GM23338 (cell line): ENCODE results near the gene SLC6A12. TPM values are rescaled to one million over a fixed set of nuclear protein-coding genes. Genes with fewer than 3 reads are reported as not detected.

Source experiments
- ATAC-seq: fragments of 200-7000 bp; cut with Tn5 transposase; 3 replicates; pipeline ENCODE4 v1.9.1; 2020
- DNase-seq: peaks from one replicate; pipeline ENCODE4 v3.0.0-alpha.2; 2015; ENCODE audit warnings: low spot score
- H2AFZ ChIP-seq: fragments of 200-600 bp; sonication (generic); 2 replicates; pipeline ENCODE4 v1.8.0; 2016; ENCODE audit warnings: antibody characterized with exemption, mild to moderate bottlenecking, moderate library complexity
- H3F3A ChIP-seq: fragments of 200-600 bp; sonication (generic); replicated peaks from 2 replicates; pipeline ENCODE4 v1.8.0; 2017; ENCODE audit warnings: antibody characterized with exemption, mixed run types, low read depth
- H3K27ac ChIP-seq: fragments of 200-600 bp; sonication (generic); 2 replicates; pipeline ENCODE4 v1.6.1; 2016; ENCODE audit warnings: low read depth
- H3K27me3 ChIP-seq: fragments of 200-600 bp; sonication (generic); 2 replicates; pipeline ENCODE4 v1.8.0; 2016; ENCODE audit warnings: mild to moderate bottlenecking, mixed run types, moderate library complexity; ENCODE audit not compliant: insufficient read depth
- H3K36me3 ChIP-seq: fragments of 200-600 bp; sonication (generic); 2 replicates; pipeline ENCODE4 v1.8.0; 2016; ENCODE audit warnings: mild to moderate bottlenecking; ENCODE audit not compliant: insufficient read depth
- H3K4me1 ChIP-seq: fragments of 200-600 bp; sonication (generic); 2 replicates; pipeline ENCODE4 v1.8.0; 2016; ENCODE audit warnings: mild to moderate bottlenecking, moderate library complexity; ENCODE audit not compliant: insufficient read depth
- H3K4me2 ChIP-seq: fragments of 200-600 bp; sonication (generic); 2 replicates; pipeline ENCODE4 v1.7.1; 2017; ENCODE audit warnings: mixed run types
- H3K4me3 ChIP-seq: fragments of 200-600 bp; sonication (generic); 2 replicates; pipeline ENCODE4 v1.6.1; 2016; ENCODE audit warnings: mixed run types
- H3K79me2 ChIP-seq: fragments of 200-600 bp; sonication (generic); replicated peaks from 2 replicates; pipeline ENCODE4 v1.8.0; 2017; ENCODE audit warnings: mild to moderate bottlenecking; ENCODE audit not compliant: insufficient read depth
- H3K9me2 ChIP-seq: fragments of 200-600 bp; sonication (generic); 2 replicates; pipeline ENCODE4 v1.8.0; 2017; ENCODE audit not compliant: insufficient read depth
- H4K20me1 ChIP-seq: fragments of 200-600 bp; sonication (generic); replicated peaks from 2 replicates; pipeline ENCODE4 v1.8.0; 2017; ENCODE audit warnings: mild to moderate bottlenecking; ENCODE audit not compliant: insufficient read depth
- H3K27ac Mint-ChIP-seq: 2 replicates; pipeline ENCODE4 v1.8.0; 2020; ENCODE audit warnings: inconsistent platforms, mild to moderate bottlenecking, moderate library complexity, mixed read lengths
- H3K27me3 Mint-ChIP-seq: 3 replicates; pipeline ENCODE4 v1.8.0; 2022; ENCODE audit warnings: low read depth, mild to moderate bottlenecking, moderate library complexity, mixed read lengths, inconsistent platforms; ENCODE audit not compliant: insufficient read depth, poor library complexity
- H3K36me3 Mint-ChIP-seq: 3 replicates; pipeline ENCODE4 v1.8.0; 2021; ENCODE audit warnings: low read depth, mild to moderate bottlenecking, inconsistent platforms, moderate library complexity, mixed read lengths
- H3K4me1 Mint-ChIP-seq: 3 replicates; pipeline ENCODE4 v1.8.0; 2020; ENCODE audit warnings: mild to moderate bottlenecking, inconsistent platforms, mixed read lengths
- H3K4me3 Mint-ChIP-seq: 3 replicates; pipeline ENCODE4 v1.8.0; 2021; ENCODE audit warnings: moderate library complexity, mild to moderate bottlenecking, inconsistent platforms, mixed read lengths
- H3K9me3 Mint-ChIP-seq: 3 replicates; pipeline ENCODE4 v1.8.0; 2020; ENCODE audit warnings: moderate library complexity, mild to moderate bottlenecking, inconsistent platforms, mixed read lengths
- CREB1 ChIP-seq: fragments of 250-450 bp; sonication (Bioruptor Pico); IDR thresholded peaks from 2 replicates; pipeline ENCODE4 v1.5.0; 2020; ENCODE audit warnings: low read depth, mild to moderate bottlenecking, moderate library complexity
- CTCF ChIP-seq, 2 experiments: fragments of 200-600 bp in 1 of 2; sonication (generic) in 1 of 2; conservative IDR thresholded peaks; 2 replicates each; pipeline versions ENCODE4 v1.5.1 to v1.6.1; 2016 to 2017; ENCODE audit warnings: antibody characterized with exemption in 2 of 2, low read depth in 2 of 2, mild to moderate bottlenecking in 2 of 2, moderate library complexity in 1 of 2
- ETS1 ChIP-seq: IDR thresholded peaks from 2 replicates; pipeline ENCODE4 v1.6.1; 2016; ENCODE audit warnings: antibody characterized with exemption
- EZH2 ChIP-seq: fragments of 200-600 bp; sonication (generic); IDR thresholded peaks from one replicate; pipeline ENCODE4 v1.8.0; 2017; ENCODE audit warnings: antibody characterized with exemption, mild to moderate bottlenecking, low read depth; ENCODE audit not compliant: unreplicated experiment
- EZH2phosphoT487 ChIP-seq: fragments of 200-600 bp; sonication (generic); IDR thresholded peaks from one replicate; pipeline ENCODE4 v1.8.1; 2018; ENCODE audit warnings: antibody characterized with exemption; ENCODE audit not compliant: unreplicated experiment
- JUNB ChIP-seq: IDR thresholded peaks from one replicate; pipeline ENCODE4 v1.6.1; 2016; ENCODE audit warnings: antibody characterized with exemption; ENCODE audit not compliant: unreplicated experiment
- NANOG ChIP-seq: IDR thresholded peaks from 2 replicates; pipeline ENCODE4 v1.6.1; 2016; ENCODE audit warnings: antibody characterized with exemption, borderline replicate concordance
- POLR2AphosphoS5 ChIP-seq: IDR thresholded peaks from 2 replicates; pipeline ENCODE4 v1.6.1; 2016; ENCODE audit warnings: antibody characterized with exemption, low read depth
- REST ChIP-seq: IDR thresholded peaks from one replicate; pipeline ENCODE4 v1.6.1; 2018; ENCODE audit warnings: antibody characterized with exemption; ENCODE audit not compliant: unreplicated experiment
- STAT1 ChIP-seq: IDR thresholded peaks from one replicate; pipeline ENCODE4 v1.6.1; 2016; ENCODE audit warnings: antibody characterized with exemption; ENCODE audit not compliant: unreplicated experiment
- ZNF114 ChIP-seq: fragments of 250-450 bp; sonication (Bioruptor Pico); IDR thresholded peaks from 2 replicates; pipeline ENCODE4 v1.5.0; 2020; ENCODE audit warnings: mild to moderate bottlenecking, moderate library complexity
- ZNF331 ChIP-seq: fragments of 250-450 bp; sonication (Bioruptor Pico); IDR thresholded peaks from 2 replicates; pipeline ENCODE4 v1.5.0; 2020; ENCODE audit warnings: low read depth, mild to moderate bottlenecking, moderate library complexity
- ZNF462 ChIP-seq: fragments of 250-450 bp; sonication (Bioruptor Pico); IDR thresholded peaks from 2 replicates; pipeline ENCODE4 v1.5.0; 2020; ENCODE audit warnings: mild to moderate bottlenecking, moderate library complexity
- polyA plus RNA-seq: library from polyadenylated mRNA; unstranded; fragments of >200 nt; fragmentation: Nextera tagmentation; extraction: Ambion mirVana; gene quantifications from 2 replicates; pipeline ENCODE4 v1.2.1, GENCODE V29; 2016
- total RNA-seq: library from RNA; depleted of rRNA; stranded (reverse); fragments of >200 nt; shearing (Covaris generic); gene quantifications from 2 replicates; pipeline ENCODE4 v1.2.3, GENCODE V29; 2014

Gene SLC6A12
- total and polyA plus RNA-seq, 2 experiments from 2014 or later, result 0.56 TPM; not detected in 1

GRCh38 chr12:155646-156045 is 58.3 kb downstream of the SLC6A12 start:
- ATAC-seq (no peak), DNase-seq (no peak)
- Histone ChIP-seq H3K36me3 (no peaks in the 10 kb centered on the region), H3F3A (no peaks in the 10 kb centered on the region), H4K20me1 (no peaks in the 10 kb centered on the region), H3K9me2 (no peaks in the 10 kb centered on the region), H2AFZ (no peak overlapping the region), H3K4me3 (no peak overlapping the region), H3K4me1 (no peaks in the 10 kb centered on the region; the same call in 1 of the 2 replicates), H3K4me2 (no peak overlapping the region), H3K27ac (no peak overlapping the region), H3K27me3 (no peaks in the 10 kb centered on the region), H3K79me2 (no peaks in the 10 kb centered on the region)
- no peaks in the 10 kb centered on the region for H3K36me3 Mint-ChIP-seq
- peaks cover 28% of the 10 kb centered on the region for H3K4me1 Mint-ChIP-seq
- H3K9me3 Mint-ChIP-seq, result no peaks in the 10 kb centered on the region
- no peak overlapping the region for H3K27ac Mint-ChIP-seq
- peaks cover 10% of the 10 kb centered on the region for H3K27me3 Mint-ChIP-seq
- TF ChIP-seq REST (no peak), ETS1 (no peak), EZH2phosphoT487 (no peak), CTCF (conservative IDR thresholded peaks at IDR 0.05; ENCODE audit: low read depth in 2 of 2) (no peak), JUNB (no peak), NANOG (no peak), CREB1 (CRISPR knock-in tag) (no peak), STAT1 (no peak), ZNF114 (no peak), ZNF331 (CRISPR knock-in tag) (no peak), EZH2 (no peak), POLR2AphosphoS5 (no peak), ZNF462 (CRISPR knock-in tag) (no peak)
- H3K4me3 Mint-ChIP-seq, result no peak overlapping the region
